Epidermal melanocyte (primary cell): ENCODE measurements around the gene BCAP31.

Source experiments
- DNase-seq: peaks from one replicate; pipeline ENCODE4 v3.0.0; 2011; ENCODE audit warnings: low spot score; ENCODE audit not compliant: insufficient read length

Gene BCAP31

DNA sequence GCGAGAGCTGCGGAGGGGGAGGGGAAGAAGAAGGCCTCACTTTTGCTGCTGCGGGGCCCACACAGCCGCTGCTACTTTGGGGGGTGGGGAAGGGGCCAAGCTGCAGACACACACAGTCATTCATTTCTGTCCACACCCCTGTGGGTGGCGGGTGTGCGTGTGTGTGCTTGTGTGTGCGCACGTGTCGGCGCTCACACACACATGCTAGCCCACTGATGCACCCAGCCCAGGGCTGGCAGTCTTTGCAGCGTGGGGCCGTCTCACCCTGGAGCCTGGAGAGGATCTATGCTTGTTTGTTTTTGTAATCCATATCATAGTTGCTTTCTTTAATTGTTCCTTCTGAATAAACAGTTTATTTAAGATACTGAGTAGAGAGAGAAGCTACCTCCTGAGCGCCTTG is 73.2 kb downstream of the BCAP31 start:
- no peak for DNase-seq
